Measurements from ENCODE around the gene ZNF112.
"Not testable (repeated sequence)": the region's sequence is repeated elsewhere in the genome, so short reads cannot be mapped to it uniquely, and the experiment has no call there.

ZNF112 gene

DNA sequence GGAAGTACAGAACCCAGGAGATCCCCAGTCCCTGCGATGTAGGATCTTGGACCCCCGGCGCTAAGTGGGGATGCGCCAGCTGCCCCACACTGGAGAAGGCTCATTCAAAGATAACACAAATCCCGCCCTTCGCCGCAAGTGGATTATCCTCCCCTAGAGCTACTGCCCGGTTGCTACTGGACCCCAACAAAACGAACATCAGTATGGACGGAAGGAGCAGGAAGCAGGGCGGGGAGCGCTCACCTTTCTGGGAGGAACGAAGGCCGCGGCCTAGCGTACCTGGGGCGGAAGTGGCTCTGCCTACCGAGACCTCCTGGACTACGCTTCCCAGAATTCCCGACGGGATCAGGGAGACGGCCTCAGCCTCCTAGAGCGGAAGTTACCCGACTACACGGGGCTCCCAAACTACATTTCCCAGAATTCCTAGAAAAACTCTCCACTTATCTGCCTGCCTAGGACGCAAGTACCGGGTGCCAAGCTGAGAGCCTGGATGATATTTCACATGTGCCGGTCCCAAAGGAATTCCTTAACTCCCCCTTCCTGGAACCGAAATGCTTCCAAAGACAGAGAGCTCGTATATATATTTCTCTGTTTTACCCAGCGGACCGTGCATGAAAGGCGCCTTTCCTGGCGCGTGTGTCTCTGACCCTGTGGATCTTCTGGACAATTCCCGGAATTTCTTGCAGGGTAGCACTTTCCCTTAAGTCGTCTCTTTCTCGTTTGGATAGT, at the start of gene ZNF112:
ZNF112 (minus strand) TSS at position 298 of the 729 bp plus-strand sequence. CDS start 16,141 bp downstream, outside the sequence.
- CTCF ChIA-PET: no interaction called here
- peaks cover 22% of the 10 kb centered on the region for H3K9me3 Mint-ChIP-seq
- DNase-seq: no peak
- H3K27me3 Mint-ChIP-seq: no peaks in the 10 kb centered on the region
- H3K4me3 Mint-ChIP-seq: no peak within 1 kb of the TSS
- H3K27ac Mint-ChIP-seq: no peak within 1 kb of the TSS
- no peaks in the 10 kb centered on the region for H3K36me3 Mint-ChIP-seq
- no peaks in the 10 kb centered on the region for H3K4me1 Mint-ChIP-seq

DNA sequence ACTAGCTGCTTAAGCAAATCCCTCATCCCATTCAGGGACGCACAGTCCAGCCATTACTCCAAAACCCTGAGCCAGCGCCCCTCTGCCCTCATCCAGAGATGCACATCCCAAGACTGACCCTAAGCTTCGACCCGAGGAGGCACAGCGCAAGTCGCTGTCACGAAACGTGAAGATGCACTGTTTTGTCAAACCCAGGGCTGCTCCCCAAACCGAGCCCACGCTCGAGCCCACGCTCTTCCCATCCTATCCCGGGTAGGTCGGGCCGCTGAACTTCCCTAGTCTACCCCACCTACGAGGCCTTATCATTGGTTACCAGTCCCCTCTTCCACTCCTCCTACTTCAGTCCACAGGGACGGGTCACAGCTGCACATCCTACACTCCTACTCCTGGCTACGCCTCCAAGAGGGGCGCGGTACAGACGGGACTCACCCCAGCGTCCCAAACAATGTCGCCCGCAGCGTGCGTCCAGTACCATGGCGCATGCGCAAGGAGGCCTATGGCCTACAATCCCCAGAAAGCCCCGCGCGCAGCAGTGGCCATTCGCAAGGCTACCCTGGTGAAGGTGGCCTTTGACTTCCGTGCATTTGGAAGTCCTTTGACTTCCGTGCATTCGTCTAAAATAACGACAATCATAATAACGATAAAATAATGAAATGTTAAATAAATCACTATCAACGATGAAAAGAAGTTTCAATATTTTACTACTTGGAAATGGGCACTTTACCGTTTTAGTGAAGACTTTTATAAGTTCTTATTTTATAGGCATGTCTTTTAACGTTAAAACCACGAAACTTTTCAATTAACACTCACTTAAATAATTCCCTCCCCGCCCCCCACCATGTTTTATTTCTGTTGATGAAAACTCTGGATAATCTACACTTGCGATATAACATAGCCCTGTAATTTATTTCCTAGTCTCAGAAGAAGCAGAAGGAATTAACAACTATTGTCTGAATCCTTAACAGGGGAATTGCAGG, 44.9 kb upstream of the ZNF112 start, which contains the start of gene ZNF285:
ZNF285 (minus strand) TSS at position 470 of the 977 bp plus-strand sequence. CDS start 4,395 bp downstream, outside the sequence.
- peak; percentile 89 for DNase-seq
- Mint-ChIP-seq H3K4me3 (peak within 1 kb of the TSS; percentile 83), H3K27ac (peak within 1 kb of the TSS; percentile 17), H3K27me3 (no peaks in the 10 kb centered on the region), H3K4me1 (peaks cover 12% of the 10 kb centered on the region), H3K36me3 (peaks cover 20% of the 10 kb centered on the region), H3K9me3 (peaks cover 49% of the 10 kb centered on the region)
- CTCF ChIA-PET: no interaction called here

DNA sequence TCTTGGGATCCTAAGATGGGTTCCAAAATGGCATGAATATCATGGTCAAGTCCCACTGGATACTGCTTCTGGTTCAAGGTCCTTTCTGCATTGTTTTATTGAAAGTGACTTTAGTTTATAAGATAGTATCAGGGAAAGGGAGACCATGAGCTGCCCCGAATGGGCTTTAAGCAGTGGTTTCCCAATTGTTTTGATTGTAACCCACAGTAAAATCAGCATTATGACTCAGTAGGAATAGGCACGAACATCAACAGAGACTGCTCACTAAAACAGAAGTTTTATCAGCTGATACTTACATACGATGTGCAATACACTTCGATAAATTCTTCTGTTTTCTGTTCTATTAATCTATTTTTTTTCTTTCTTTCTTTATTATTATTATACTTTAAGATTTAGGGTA, 32.8 kb upstream of the ZNF112 start:
- H3K27me3 Mint-ChIP-seq, H3K4me3 Mint-ChIP-seq, H3K4me1 Mint-ChIP-seq, DNase-seq, H3K27ac Mint-ChIP-seq, CTCF ChIA-PET: not testable (repeated sequence)
- peaks cover 12% of the 10 kb centered on the region for H3K36me3 Mint-ChIP-seq
- H3K9me3 Mint-ChIP-seq: peaks cover 42% of the 10 kb centered on the region

DNA sequence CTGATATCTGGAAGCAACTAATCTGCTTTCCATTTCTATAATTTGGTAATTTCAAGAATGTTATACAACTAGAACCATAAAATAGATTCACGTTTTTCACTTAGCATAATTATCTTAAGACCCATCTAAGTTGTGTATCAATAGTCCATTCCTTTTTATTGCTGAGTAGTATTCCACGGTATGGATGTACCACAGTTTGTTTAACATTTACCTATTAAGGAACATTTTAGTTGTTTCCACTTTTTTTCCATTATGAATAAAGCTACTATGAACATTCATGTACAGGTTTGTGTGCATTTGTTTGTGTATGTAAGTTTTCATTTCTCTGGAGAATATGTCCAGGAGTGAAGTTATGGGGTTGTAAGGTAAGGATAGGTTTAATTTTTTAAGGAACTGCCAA, 18.3 kb upstream of the ZNF112 start:
- Mint-ChIP-seq H3K36me3 (peaks cover 1% of the 10 kb centered on the region), H3K9me3 (peaks cover 26% of the 10 kb centered on the region), H3K4me3 (no peak overlapping the region), H3K27ac (no peak overlapping the region), H3K4me1 (no peaks in the 10 kb centered on the region), H3K27me3 (no peaks in the 10 kb centered on the region)
- CTCF ChIA-PET: no interaction called here
- DNase-seq: no peak

DNA sequence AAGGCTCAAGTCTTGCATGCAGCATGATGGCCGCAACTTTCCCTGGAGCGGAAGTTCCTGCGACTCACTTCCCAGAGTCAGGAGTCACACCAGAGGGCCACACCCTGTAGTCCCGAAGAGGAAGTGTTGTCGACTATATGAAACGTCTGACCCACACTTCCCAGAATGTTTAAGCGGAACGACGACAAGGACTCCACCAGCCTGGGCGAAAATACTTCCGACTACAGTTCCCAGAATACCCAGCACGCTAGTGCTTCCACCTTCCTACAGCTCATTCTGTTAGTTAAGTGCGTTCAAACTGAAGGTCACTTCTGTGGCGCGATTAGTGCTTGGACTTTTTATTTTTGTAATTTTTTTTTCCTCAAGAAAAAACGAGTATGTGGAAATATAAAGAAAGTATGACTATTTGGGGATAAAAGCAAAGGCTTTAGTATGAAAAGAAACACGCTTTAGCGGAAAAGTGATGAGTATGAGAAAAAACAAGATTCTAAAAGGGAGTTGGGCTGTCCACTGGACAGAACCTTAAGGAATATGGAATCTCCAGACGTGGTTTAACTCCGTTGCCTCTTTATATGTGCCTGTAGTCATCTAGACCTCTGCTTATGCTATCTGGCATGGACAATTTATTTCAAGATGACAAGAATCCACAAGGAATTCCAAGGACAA, 15.5 kb upstream of the ZNF112 start:
- H3K27me3 Mint-ChIP-seq: no peaks in the 10 kb centered on the region
- DNase-seq: no peak
- H3K4me3 Mint-ChIP-seq: no peak overlapping the region
- CTCF ChIA-PET: no interaction called here
- no peaks in the 10 kb centered on the region for H3K4me1 Mint-ChIP-seq
- peaks cover 1% of the 10 kb centered on the region for H3K36me3 Mint-ChIP-seq
- H3K9me3 Mint-ChIP-seq: peaks cover 25% of the 10 kb centered on the region
- no peak overlapping the region for H3K27ac Mint-ChIP-seq

DNA sequence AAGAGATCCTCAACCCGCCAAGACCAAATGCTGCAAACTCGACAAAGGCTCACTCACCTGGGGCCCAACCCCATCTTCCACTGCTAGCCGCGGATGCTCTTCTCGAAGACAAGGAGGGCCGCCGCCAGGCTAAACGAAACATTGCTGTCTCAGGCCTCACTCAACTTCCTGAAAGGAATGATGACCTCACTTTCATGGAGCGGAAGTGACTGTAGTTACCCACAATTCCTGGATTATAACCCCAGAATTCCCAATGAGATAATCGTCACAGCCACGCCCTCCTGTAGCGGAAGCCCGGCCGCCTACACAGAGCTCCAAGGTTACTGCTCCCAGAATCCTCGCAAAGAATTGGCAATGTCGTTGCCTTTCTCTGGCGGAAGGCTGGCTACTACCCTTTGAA, 10.5 kb upstream of the ZNF112 start:
- Mint-ChIP-seq H3K27ac (no peak overlapping the region), H3K27me3 (no peaks in the 10 kb centered on the region), H3K36me3 (no peaks in the 10 kb centered on the region), H3K9me3 (peaks cover 27% of the 10 kb centered on the region), H3K4me1 (no peaks in the 10 kb centered on the region), H3K4me3 (no peak overlapping the region)
- CTCF ChIA-PET: no interaction called here
- no peak for DNase-seq

DNA sequence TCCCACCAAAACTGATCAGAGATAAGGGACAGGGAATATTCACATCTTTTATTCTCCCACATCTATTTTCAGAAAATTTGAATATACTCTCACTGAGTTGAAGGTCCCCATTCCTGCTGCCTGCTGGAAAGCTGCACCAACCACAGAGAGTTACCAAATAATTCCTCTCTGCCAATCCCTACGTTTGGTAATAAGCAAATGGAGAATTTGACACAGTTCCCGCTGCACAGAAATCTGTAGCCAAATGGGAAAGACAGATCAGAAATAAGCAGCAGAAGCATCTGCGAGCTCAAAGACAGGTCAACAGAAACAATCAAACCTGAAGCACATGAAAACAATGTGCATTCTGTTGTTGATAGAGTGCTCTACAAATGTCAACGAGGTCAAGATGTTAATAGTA, 9.9 kb downstream of the ZNF112 start:
- DNase-seq: no peak
- no peaks in the 10 kb centered on the region for H3K4me1 Mint-ChIP-seq
- H3K9me3 Mint-ChIP-seq: peaks cover 16% of the 10 kb centered on the region
- H3K4me3 Mint-ChIP-seq: no peak overlapping the region
- no peaks in the 10 kb centered on the region for H3K27me3 Mint-ChIP-seq
- no peak overlapping the region for H3K27ac Mint-ChIP-seq
- H3K36me3 Mint-ChIP-seq: no peaks in the 10 kb centered on the region
- CTCF ChIA-PET: no interaction called here

DNA sequence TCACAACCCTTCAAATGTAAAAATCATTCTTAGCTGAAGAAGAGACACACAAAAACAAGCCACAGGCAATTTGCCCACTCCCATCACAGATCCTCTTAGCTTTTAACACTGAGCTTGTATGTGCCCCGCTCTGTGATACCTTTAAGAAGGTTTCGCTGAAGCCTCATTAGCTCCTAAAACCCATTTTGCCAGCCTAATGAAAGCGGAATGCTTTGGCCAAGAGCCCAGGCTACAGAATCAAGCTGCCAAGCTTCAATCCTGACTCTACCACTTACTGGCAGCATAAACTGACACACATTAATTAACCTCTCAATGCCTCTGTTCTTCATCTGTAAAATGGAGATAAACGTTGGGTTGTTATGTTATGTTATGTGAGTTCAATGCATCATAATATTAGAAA, 10.5 kb downstream of the ZNF112 start:
- CTCF ChIA-PET: no interaction called here
- no peaks in the 10 kb centered on the region for H3K4me1 Mint-ChIP-seq
- no peak overlapping the region for H3K27ac Mint-ChIP-seq
- DNase-seq: no peak
- peaks cover 16% of the 10 kb centered on the region for H3K9me3 Mint-ChIP-seq
- no peaks in the 10 kb centered on the region for H3K27me3 Mint-ChIP-seq
- H3K36me3 Mint-ChIP-seq: no peaks in the 10 kb centered on the region
- no peak overlapping the region for H3K4me3 Mint-ChIP-seq

DNA sequence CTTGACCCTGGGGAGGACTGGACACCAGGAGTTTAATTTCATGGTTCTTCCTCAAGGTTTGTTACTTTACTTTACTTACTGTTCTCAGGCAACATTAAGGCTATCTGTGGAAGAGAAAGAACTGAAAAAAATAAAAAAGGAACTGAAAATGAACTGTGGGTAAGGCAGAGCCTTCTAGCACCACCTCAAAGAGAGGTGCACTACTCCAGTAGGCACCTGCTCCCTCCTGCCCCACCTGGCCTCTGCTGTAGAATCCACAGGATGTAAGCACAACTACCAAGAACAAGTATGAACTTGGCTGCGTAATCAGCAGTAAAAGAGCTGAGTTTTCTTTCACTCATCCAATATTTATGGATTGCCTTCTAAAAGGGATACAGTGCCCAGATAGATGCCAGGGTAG, 12.2 kb downstream of the ZNF112 start:
- Mint-ChIP-seq H3K27me3 (no peaks in the 10 kb centered on the region), H3K27ac (no peak overlapping the region), H3K9me3 (peaks cover 21% of the 10 kb centered on the region), H3K36me3 (no peaks in the 10 kb centered on the region), H3K4me3 (no peak overlapping the region), H3K4me1 (no peaks in the 10 kb centered on the region)
- CTCF ChIA-PET: no interaction called here
- no peak for DNase-seq

DNA sequence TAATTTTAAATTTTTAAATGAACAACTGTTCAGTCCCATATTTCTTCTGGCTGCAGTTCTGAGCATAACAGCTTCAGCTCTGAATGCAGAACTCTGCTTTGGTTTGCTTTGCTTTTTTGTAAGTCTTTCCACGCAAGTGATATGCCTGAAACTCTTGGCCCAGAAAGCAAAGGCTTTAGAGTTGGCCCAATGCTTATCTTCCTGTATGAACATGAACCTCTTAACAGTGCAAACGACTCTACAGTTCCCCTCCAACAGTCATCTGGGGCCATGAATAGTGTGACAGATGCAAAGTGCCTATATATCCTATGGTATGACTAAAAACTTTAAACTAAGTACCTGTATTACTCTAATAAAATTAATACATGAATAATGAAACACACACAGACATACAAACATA, 14.7 kb downstream of the ZNF112 start:
- peaks cover 24% of the 10 kb centered on the region for H3K9me3 Mint-ChIP-seq
- no peak overlapping the region for H3K27ac Mint-ChIP-seq
- H3K4me1 Mint-ChIP-seq: no peaks in the 10 kb centered on the region
- no peak overlapping the region for H3K4me3 Mint-ChIP-seq
- no peaks in the 10 kb centered on the region for H3K36me3 Mint-ChIP-seq
- CTCF ChIA-PET: no interaction called here
- H3K27me3 Mint-ChIP-seq: no peaks in the 10 kb centered on the region
- no peak for DNase-seq

DNA sequence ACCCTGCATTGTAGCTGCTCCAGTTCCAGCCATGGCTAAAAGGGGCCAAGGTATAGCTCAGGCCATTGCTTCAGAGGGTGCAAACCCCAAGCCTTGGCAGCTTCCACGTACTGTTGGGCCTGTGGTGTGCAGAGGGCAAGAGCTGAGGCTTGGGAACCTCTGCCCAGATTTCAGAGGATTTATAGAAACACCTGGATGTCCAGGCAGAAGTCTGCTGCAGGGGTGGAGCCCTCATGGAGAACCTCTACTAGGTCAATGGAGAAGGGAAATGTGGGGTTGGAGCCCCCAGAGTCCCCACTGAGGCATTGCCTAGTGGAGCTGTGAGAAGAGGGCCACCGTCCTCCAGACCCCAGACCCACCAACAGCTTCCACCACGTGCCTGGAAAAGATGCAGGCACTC, 21.8 kb downstream of the ZNF112 start:
- H3K9me3 Mint-ChIP-seq: peaks cover 49% of the 10 kb centered on the region
- CTCF ChIA-PET, H3K36me3 Mint-ChIP-seq, H3K27me3 Mint-ChIP-seq, H3K4me3 Mint-ChIP-seq, H3K27ac Mint-ChIP-seq, DNase-seq, H3K4me1 Mint-ChIP-seq: not testable (repeated sequence)

DNA sequence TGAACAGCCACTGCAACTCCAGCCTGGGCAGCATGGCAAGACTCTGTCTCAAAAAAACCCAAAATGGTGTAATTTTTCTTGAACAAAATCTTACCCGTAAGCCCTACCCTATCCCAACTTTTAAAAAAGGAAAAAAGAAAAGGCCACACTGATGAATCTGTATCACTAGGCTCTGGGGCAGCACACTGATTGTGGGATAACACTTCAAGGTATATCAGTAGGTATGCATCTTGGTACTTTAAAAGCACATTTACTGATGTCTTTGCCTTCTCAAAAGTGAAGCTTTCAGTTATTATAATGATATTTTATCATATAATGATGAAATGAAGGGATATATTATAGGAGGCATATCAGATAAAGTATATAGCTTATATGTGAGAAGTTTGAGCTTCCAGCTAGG, 24.3 kb downstream of the ZNF112 start:
- H3K9me3 Mint-ChIP-seq: peaks cover 54% of the 10 kb centered on the region
- no peak overlapping the region for H3K4me3 Mint-ChIP-seq
- CTCF ChIA-PET: no interaction called here
- no peaks in the 10 kb centered on the region for H3K4me1 Mint-ChIP-seq
- no peak overlapping the region for H3K27ac Mint-ChIP-seq
- no peaks in the 10 kb centered on the region for H3K36me3 Mint-ChIP-seq
- H3K27me3 Mint-ChIP-seq: no peaks in the 10 kb centered on the region
- DNase-seq: no peak

DNA sequence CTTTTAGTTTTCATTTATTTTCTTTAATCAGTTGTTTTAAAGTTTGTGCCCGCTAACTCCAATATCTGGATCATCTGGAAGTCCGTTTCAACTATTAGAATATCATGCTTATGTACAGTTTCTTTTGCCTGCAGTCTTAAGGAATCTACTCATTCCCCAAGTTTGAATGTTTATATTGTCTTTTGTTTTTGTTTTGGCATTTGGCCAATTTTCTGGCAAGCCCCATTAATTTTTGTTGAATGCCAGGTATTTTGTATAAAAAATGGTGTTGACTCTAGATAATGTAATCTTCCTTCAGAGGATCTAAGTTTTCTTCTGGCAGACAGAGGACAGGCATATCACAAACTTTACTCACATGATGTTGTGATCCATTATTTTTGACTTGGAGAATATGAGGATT, 40.6 kb downstream of the ZNF112 start:
- peaks cover 14% of the 10 kb centered on the region for H3K9me3 Mint-ChIP-seq

DNA sequence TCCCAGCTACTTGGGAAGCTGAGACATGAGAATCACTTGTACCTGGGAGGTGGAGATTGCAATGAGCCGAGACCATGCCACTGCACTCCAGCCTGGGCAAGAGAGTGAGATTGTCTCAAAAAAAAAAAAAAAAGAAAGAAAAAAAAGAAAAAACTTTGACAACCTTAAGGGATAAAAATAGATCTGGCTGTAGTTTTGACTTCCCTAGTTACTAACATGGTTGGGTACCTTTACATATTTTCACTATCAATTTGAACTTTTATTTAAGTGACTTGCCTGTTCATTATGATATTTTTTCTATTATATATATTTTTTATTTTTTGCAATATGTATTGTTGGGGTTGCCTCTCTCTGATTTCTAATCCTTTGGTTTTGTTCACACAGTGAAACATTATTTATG, 43.2 kb downstream of the ZNF112 start:
- H3K36me3 Mint-ChIP-seq: no peaks in the 10 kb centered on the region
- H3K9me3 Mint-ChIP-seq: peaks cover 24% of the 10 kb centered on the region
- no peak overlapping the region for H3K27ac Mint-ChIP-seq
- CTCF ChIA-PET: no interaction called here
- H3K4me3 Mint-ChIP-seq: no peak overlapping the region
- no peaks in the 10 kb centered on the region for H3K4me1 Mint-ChIP-seq
- H3K27me3 Mint-ChIP-seq: no peaks in the 10 kb centered on the region
- DNase-seq: no peak

More for the DNA sequence above, 40.6 kb downstream of the ZNF112 start:
- no peak for DNase-seq
- H3K27ac Mint-ChIP-seq: no peak overlapping the region
- CTCF ChIA-PET: no interaction called here
- no peak overlapping the region for H3K4me3 Mint-ChIP-seq
- no peaks in the 10 kb centered on the region for H3K27me3 Mint-ChIP-seq
- H3K4me1 Mint-ChIP-seq: no peaks in the 10 kb centered on the region
- no peaks in the 10 kb centered on the region for H3K36me3 Mint-ChIP-seq
